Astrocyte (in vitro differentiated cells and primary cell): ENCODE measurements around the gene UGT2B7. TPM values are rescaled to one million over a fixed set of nuclear protein-coding genes. Genes with fewer than 3 reads are reported as not detected.

ENCODE experiments used
- DNase-seq: peaks from one replicate; pipeline ENCODE4 v3.0.0-alpha.2; 2010; ENCODE audit warnings: low read depth
- FAIRE-seq: peaks from 2 replicates; lab custom pipeline; 2011; peaks lifted over from hg19 to GRCh38; lab: Jason Lieb, UNC
- H2AFZ ChIP-seq: 2 replicates; pipeline ENCODE4 v1.6.0; 2012; ENCODE audit warnings: low read depth, low read length, inconsistent platforms
- H3K27ac ChIP-seq: 2 replicates; pipeline ENCODE4 v1.5.1; 2011; ENCODE audit warnings: low read depth, low read length, inconsistent platforms
- H3K27me3 ChIP-seq: 2 replicates; pipeline ENCODE4 v1.6.0; 2011; ENCODE audit warnings: low read length, inconsistent platforms; ENCODE audit not compliant: insufficient read depth
- H3K36me3 ChIP-seq: 2 replicates; pipeline ENCODE4 v1.5.1; 2011; ENCODE audit warnings: low read length, inconsistent platforms; ENCODE audit not compliant: insufficient read depth
- H3K4me1 ChIP-seq: 2 replicates; pipeline ENCODE4 v1.5.1; 2011; ENCODE audit warnings: low read length, inconsistent platforms; ENCODE audit not compliant: insufficient read depth
- H3K4me2 ChIP-seq: 2 replicates; pipeline ENCODE4 v1.6.0; 2012; ENCODE audit warnings: low read length, inconsistent platforms
- H3K4me3 ChIP-seq: 2 replicates; pipeline ENCODE4 v1.5.1; 2011; ENCODE audit warnings: low read depth, mild to moderate bottlenecking, low read length, inconsistent platforms; ENCODE audit not compliant: insufficient read depth
- H3K79me2 ChIP-seq: 2 replicates; pipeline ENCODE4 v1.6.0; 2012; ENCODE audit warnings: mild to moderate bottlenecking, low read length, inconsistent platforms; ENCODE audit not compliant: insufficient read depth
- H3K9ac ChIP-seq: 2 replicates; pipeline ENCODE4 v1.6.0; 2012; ENCODE audit warnings: mild to moderate bottlenecking, low read length, inconsistent platforms
- H3K9me3 ChIP-seq: 2 replicates; pipeline ENCODE4 v1.5.1; 2012; ENCODE audit warnings: low read depth, mild to moderate bottlenecking, low read length, inconsistent platforms; ENCODE audit not compliant: insufficient read depth
- H4K20me1 ChIP-seq: 2 replicates; pipeline ENCODE4 v1.6.0; 2012; ENCODE audit warnings: low read length, inconsistent platforms; ENCODE audit not compliant: insufficient read depth
- H3K27ac Mint-ChIP-seq: one replicate; pipeline ENCODE4 v1.8.0; 2021; ENCODE audit warnings: mild to moderate bottlenecking, mixed read lengths; ENCODE audit not compliant: unreplicated experiment
- H3K27me3 Mint-ChIP-seq: one replicate; pipeline ENCODE4 v1.8.0; 2021; ENCODE audit warnings: low read depth, mixed read lengths; ENCODE audit not compliant: unreplicated experiment
- H3K36me3 Mint-ChIP-seq: one replicate; pipeline ENCODE4 v1.8.0; 2021; ENCODE audit warnings: low read depth, mixed read lengths; ENCODE audit not compliant: unreplicated experiment
- H3K4me1 Mint-ChIP-seq: one replicate; pipeline ENCODE4 v1.8.0; 2021; ENCODE audit warnings: low read depth, mixed read lengths; ENCODE audit not compliant: unreplicated experiment
- H3K4me3 Mint-ChIP-seq: one replicate; pipeline ENCODE4 v1.8.0; 2021; ENCODE audit warnings: mild to moderate bottlenecking, moderate library complexity, mixed read lengths; ENCODE audit not compliant: unreplicated experiment
- H3K9me3 Mint-ChIP-seq: one replicate; pipeline ENCODE4 v1.8.0; 2021; ENCODE audit warnings: mild to moderate bottlenecking, mixed read lengths; ENCODE audit not compliant: unreplicated experiment
- EZH2 ChIP-seq: IDR thresholded peaks from 2 replicates; pipeline ENCODE4 v1.6.1; 2012; ENCODE audit warnings: mild to moderate bottlenecking, low read length, inconsistent platforms; ENCODE audit not compliant: insufficient read depth
- total RNA-seq: library from RNA; stranded (reverse); gene quantifications from 2 replicates; pipeline ENCODE4 v1.2.1, GENCODE V29; 2021
- TF ChIP-seq, protein P1 (sequence below): IDR thresholded peaks from 2 replicates; pipeline ENCODE4 v1.5.1; 2011; ENCODE audit warnings: low read depth, mild to moderate bottlenecking, inconsistent platforms, low read length, moderate library complexity; ENCODE audit not compliant: insufficient read depth

UGT2B7 gene
- total RNA-seq, 1 donor from 2014 or later, result 0.25 TPM

DNA sequence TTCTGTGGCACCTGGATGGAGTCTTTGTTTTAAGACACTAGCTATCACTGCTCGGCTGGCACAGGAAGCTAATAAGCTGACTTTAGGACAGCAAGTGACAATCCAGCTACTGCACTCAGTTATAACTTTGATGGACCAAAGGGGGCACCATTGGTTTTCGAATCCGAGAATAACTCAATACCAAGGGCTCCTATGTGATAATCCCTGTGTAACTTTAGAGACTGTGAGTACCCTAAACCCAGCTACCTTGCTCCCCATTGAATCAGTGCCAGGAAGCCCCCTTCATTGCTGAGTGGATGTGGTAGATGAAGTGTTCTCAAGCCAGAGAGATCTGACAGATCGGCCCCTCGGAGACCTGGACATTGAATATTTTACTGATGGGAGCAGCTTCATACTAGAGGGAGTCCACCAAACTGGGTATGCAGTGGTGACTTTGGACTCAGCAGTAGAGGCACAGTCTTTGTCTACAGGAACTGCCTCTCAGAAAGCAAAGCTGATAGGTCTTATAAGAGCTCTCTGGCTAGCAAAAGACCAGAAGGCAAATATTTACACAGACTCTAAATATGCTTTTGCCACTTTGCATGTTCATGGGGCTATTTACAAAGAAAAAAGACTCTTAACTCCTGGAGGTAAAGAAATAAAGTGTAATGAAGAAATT, 35.5 kb upstream of the UGT2B7 start:
- Histone ChIP-seq H3K79me2 (no peaks in the 10 kb centered on the region), H3K9ac (no peak overlapping the region), H3K9me3 (no peaks in the 10 kb centered on the region), H3K27me3 (no peaks in the 10 kb centered on the region), H4K20me1 (no peaks in the 10 kb centered on the region), H3K36me3 (no peaks in the 10 kb centered on the region), H3K4me2 (no peak overlapping the region), H3K4me1 (peaks cover 3% of the 10 kb centered on the region), H3K27ac (no peak overlapping the region), H3K4me3 (no peak overlapping the region), H2AFZ (no peak overlapping the region)
- H3K36me3 Mint-ChIP-seq, result no peaks in the 10 kb centered on the region
- peaks cover 22% of the 10 kb centered on the region for H3K4me1 Mint-ChIP-seq
- DNase-seq (no peak), FAIRE-seq (no peak)
- TF ChIP-seq, protein P1, sequence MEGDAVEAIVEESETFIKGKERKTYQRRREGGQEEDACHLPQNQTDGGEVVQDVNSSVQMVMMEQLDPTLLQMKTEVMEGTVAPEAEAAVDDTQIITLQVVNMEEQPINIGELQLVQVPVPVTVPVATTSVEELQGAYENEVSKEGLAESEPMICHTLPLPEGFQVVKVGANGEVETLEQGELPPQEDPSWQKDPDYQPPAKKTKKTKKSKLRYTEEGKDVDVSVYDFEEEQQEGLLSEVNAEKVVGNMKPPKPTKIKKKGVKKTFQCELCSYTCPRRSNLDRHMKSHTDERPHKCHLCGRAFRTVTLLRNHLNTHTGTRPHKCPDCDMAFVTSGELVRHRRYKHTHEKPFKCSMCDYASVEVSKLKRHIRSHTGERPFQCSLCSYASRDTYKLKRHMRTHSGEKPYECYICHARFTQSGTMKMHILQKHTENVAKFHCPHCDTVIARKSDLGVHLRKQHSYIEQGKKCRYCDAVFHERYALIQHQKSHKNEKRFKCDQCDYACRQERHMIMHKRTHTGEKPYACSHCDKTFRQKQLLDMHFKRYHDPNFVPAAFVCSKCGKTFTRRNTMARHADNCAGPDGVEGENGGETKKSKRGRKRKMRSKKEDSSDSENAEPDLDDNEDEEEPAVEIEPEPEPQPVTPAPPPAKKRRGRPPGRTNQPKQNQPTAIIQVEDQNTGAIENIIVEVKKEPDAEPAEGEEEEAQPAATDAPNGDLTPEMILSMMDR, result no peak
- no peak for TF ChIP-seq EZH2
- no peak overlapping the region for H3K27ac Mint-ChIP-seq
- H3K9me3 Mint-ChIP-seq, result peaks cover 5% of the 10 kb centered on the region
- H3K27me3 Mint-ChIP-seq, result peaks cover 2% of the 10 kb centered on the region
- no peak overlapping the region for H3K4me3 Mint-ChIP-seq

DNA sequence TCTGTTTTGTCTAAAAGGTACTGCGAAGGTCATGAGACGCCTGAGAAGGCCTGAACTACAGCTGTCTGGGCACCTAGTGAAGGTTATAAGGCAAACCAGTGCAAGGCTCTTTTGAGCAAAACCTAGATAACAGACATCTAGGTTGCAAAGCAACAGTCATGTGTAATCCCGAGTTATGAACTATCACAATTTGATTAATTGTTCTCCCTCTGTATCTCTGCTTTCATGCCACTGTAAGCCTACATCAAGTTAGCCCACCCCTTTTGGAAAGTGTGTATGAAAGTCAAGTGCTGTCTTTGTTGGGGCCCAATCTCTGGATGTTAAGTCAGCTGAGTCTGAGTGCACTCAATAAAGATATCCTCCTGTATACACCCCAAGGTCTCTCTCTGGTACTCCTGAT, 31.9 kb upstream of the UGT2B7 start:
- no peak overlapping the region for H3K27ac Mint-ChIP-seq
- TF ChIP-seq, protein P1, result no peak
- TF ChIP-seq EZH2, result no peak
- H3K27ac ChIP-seq, result no peak overlapping the region
- no peaks in the 10 kb centered on the region for H3K36me3 ChIP-seq
- H3K27me3 ChIP-seq, result no peaks in the 10 kb centered on the region
- no peaks in the 10 kb centered on the region for H3K36me3 Mint-ChIP-seq
- no peaks in the 10 kb centered on the region for H3K9me3 ChIP-seq
- H2AFZ ChIP-seq, result no peak overlapping the region
- no peak overlapping the region for H3K4me3 Mint-ChIP-seq
- no peak overlapping the region for H3K4me2 ChIP-seq
- H3K4me1 ChIP-seq, result peaks cover 5% of the 10 kb centered on the region
- no peak overlapping the region for H3K4me3 ChIP-seq
- peaks cover 2% of the 10 kb centered on the region for H3K27me3 Mint-ChIP-seq
- DNase-seq (no peak), FAIRE-seq (no peak)
- H3K9ac ChIP-seq, result no peak overlapping the region
- H3K4me1 Mint-ChIP-seq, result peaks cover 11% of the 10 kb centered on the region
- H3K9me3 Mint-ChIP-seq, result peaks cover 5% of the 10 kb centered on the region
- no peaks in the 10 kb centered on the region for H4K20me1 ChIP-seq
- H3K79me2 ChIP-seq, result no peaks in the 10 kb centered on the region

DNA sequence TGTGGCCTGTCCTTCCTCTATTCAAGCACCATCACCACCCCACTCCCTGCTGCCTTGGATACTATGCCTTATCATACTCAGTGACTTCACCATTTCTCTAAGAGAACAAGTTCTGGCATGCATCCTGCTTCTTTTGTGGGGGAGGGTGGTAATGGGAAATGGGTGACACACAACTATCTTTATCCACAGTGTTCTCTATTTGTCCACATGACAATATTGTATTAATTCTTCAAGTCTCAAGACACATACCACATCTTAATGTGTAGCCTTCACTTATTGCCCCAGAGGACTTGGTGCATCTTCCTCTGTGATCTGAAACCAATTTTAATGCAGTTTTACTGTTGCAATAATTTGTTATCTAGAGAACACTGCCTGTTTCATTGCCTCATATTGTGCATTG, 29.3 kb upstream of the UGT2B7 start:
- Mint-ChIP-seq H3K4me3 (no peak overlapping the region), H3K27me3 (peaks cover 2% of the 10 kb centered on the region), H3K9me3 (peaks cover 5% of the 10 kb centered on the region), H3K36me3 (no peaks in the 10 kb centered on the region), H3K27ac (peak overlapping the region; percentile 45), H3K4me1 (peaks cover 11% of the 10 kb centered on the region)
- Histone ChIP-seq H3K9me3 (no peaks in the 10 kb centered on the region), H3K36me3 (no peaks in the 10 kb centered on the region), H4K20me1 (no peaks in the 10 kb centered on the region), H3K4me3 (no peak overlapping the region), H3K9ac (no peak overlapping the region), H3K27me3 (no peaks in the 10 kb centered on the region), H3K27ac (no peak overlapping the region), H3K4me1 (peaks cover 5% of the 10 kb centered on the region), H3K4me2 (no peak overlapping the region), H3K79me2 (no peaks in the 10 kb centered on the region), H2AFZ (peak overlapping the region; percentile 42)
- TF ChIP-seq, protein P1, result no peak
- TF ChIP-seq EZH2, result no peak
- DNase-seq, result no peak
- FAIRE-seq, result no peak
